HG03045 (cell line): ENCODE results near the gene STK24.

Experiments
- ATAC-seq: cut with Tn5 transposase; IDR thresholded peaks from one replicate; pipeline ENCODE4 v1.9.1; 2021; ENCODE audit warnings: mild to moderate bottlenecking, moderate library complexity; ENCODE audit not compliant: unreplicated experiment

The STK24 gene

GRCh38 chr13:98439896-98440295, 137.0 kb downstream of the STK24 start:
- ATAC-seq, result no peak

- ATAC-seq, result no peak
Observed at GRCh38 chr13:98439126-98439828, 137.6 kb downstream of the STK24 start.

DNA sequence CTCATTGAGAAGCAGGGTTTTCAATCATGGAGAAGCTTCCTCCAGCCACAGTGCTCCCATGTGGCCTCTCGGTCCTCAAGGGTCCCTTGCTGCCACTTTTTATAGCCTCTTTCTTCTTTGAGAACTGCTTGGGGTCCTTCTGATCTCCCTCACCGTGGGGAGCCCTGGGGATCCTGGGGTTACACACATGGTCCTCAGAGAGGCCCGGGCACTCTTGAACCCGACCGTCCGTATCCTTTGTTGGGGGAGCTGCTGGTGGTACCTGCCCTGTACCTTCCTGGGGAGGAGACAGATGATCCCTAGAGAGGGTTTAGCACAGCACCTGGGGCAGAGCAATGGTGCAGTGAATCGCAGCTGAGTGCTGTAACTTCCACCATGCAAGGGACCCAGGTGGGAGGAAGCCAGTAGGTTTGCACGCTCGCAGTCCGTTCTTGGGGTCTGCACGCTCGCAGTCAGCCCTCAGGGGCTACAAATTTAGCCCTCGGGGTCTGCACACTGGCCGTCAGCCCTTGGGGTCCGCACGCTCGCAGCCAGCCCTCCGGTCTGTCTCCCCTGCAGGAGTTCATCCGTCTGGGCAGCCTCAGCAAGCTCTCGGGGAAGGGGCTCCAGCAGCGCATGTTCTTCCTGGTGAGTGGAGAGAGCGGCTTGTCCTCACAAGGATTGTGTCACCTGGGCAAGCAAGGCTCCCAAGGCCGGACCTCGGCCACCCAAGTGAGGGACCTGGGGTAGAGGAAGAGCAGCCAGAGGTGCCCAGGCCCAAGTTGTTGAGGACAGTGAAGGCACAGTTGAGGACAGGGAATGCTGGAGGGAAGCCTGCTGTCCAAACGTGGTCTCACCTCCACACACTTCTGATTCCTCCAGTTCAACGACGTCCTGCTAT, 138.4 kb downstream of the STK24 start:
- ATAC-seq, result no peak

DNA sequence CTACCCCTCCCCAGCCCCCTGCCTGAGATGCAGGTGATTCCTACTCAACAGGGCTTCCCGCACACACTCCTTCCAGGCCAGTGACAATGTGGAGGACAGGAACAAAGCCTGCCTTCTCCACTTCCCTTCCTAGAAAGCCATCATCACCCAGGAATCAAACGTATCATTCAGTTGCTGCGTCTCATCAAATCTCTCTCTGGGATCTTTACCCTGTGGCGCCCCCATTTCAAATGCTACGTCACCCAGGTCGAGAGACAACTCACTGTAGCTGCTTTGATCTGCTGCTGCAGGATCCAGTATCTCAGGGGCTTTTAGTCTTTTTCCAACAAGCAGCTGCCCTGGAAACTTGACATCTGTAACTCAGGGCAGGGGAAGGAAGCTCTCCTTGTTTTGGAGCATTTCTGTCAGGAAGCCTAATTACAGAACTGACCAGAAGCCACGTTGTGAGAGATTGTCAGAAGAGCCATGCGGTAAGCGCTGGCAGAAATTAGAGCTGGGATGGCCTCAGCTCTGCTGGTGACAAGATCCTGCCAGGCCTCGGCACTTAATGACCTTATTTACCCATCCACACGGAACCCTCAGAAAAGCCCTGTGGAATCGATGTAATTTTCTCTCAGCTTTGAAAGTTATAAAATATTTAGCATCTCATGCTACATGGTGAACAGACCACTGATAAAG, 140.5 kb downstream of the STK24 start:
- no peak for ATAC-seq

DNA sequence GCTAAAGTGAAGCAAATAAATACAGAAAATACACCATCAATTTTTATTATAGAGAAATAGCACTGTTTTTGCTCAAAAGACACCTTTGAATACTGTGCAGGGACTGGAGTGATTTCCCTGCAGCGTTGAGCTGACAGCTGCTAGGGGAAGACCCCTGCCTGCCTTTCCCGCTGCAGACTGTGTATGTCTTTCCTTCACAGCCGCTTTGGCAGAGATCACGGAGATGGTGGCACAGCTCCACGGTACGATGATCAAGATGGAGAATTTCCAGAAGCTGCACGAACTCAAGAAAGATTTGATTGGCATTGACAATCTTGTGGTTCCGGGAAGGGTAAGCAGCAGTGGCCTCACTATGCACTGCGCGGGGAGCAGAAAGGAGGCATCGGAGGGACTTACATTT, 141.5 kb downstream of the STK24 start:
- ATAC-seq, result no peak

GRCh38 chr13:98434060-98434459, 142.8 kb downstream of the STK24 start:
- ATAC-seq, result no peak

GRCh38 chr13:98433654-98434053, 143.3 kb downstream of the STK24 start:
- no peak for ATAC-seq

DNA sequence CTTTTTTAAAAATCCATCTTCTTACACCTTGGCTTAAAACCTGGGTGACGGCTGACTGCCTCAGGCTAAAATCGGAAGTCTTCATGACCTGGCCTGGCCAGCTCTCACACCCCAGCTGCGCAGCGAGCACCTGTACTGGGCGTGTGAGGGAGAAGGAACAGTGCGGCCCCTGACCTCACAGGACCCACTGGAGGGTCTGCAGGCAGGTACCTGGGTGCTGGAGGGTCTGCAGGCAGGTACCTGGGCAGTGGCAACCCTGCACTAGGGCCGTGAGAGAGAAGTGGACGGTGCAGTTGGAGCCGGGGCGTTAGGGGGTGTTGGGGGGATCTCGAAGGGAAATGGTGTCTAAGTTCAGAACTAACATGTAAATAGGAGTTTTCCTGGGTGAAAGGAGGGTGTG, 144.3 kb downstream of the STK24 start:
- ATAC-seq, result no peak

- no peak for ATAC-seq
Observed at GRCh38 chr13:98429977-98430736, 146.8 kb downstream of the STK24 start.

DNA sequence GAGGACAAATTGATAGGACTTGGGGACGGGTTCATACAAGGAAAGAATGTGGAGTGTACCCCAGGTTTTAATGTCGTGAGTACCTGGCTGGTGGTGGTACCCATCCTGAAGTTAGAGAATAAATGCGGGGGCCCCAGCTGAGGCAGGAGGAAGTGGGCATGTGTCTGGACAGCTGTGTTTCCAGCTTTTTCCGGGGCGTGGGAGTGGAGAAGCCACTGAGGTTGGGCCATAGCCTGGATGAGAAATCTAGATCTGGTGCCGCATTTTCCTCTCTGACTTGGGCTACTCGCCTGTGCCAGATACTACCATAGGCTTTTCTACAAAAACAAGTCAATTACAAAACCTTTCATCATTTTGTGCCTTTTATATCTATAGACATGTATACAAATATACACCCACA, 147.4 kb downstream of the STK24 start:
- ATAC-seq, result no peak

GRCh38 chr13:98429081-98429480, 147.8 kb downstream of the STK24 start:
- ATAC-seq, result no peak

DNA sequence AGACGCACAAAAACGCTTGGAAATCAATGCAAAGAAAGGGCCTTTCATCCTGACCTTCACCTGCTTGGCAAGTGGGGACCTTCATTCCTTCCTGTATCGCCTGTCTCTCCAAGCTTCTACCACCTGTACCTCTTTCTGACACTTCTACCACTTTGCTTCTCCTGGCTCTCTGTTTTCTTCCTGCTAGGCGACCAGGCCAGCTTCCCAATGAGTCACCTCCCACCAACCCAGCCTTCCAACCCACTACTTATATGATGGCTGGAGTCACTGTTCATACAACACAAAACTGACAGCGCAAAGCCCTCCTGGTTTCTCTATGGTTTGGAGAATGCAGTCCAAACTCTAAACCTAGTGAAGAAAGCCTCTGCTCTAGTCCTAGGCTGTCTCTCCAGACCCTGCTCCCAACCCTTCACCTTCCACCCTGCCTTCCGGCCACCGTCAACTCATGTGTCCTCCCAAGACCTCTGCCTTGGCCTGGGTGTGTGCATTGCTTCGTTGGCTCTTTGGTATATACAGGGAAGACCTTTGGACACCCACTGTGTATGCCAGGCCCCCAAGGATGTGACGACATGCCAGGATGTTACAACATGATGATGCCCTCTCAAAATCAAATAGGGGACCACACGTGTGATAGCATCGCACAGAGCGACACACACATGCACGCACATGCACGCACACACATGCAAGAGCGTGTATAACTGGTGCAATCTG, 148.5 kb downstream of the STK24 start:
- ATAC-seq, result no peak

DNA sequence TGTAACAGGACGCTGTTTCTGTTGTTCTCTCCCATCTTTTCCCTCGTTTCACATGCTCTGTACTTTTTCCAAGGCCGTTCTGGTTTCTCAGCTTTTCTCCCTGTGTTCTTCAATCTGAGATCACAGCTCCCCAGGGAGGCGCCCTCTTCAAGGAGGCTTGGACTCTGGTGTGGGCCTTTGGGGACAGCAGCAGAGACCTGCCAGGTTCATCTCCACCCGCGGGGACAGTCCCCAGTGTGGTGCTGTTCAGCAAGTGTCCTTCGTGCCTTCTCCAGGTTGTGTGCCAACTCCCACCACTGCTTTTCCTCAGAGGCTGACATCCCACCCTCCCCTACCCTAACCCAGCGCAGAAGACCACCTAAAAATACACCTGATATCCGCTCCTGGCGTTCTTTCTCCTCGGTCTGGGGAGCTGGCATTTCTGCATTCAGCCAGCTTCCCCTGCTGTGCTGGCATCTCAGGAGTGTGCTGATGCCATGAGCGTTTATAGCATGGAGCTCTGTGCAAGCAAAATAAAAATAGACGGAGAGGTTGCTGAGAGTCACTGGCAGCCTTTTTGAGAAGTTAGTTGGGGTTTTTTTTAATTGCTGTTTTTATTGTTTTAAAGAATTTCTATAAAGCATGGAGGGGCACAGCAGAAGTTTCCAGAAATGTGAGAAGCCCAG, 149.4 kb downstream of the STK24 start:
- ATAC-seq, result no peak

GRCh38 chr13:98423417-98423816, 153.5 kb downstream of the STK24 start:
- ATAC-seq, result no peak

- no peak for ATAC-seq
Observed at GRCh38 chr13:98422046-98422445, 154.9 kb downstream of the STK24 start.

- no peak for ATAC-seq
Observed at GRCh38 chr13:98420554-98421175, 156.2 kb downstream of the STK24 start.

GRCh38 chr13:98419786-98420553, 156.9 kb downstream of the STK24 start:
- ATAC-seq, result no peak

GRCh38 chr13:98416408-98416807, 160.5 kb downstream of the STK24 start:
- no peak for ATAC-seq
